Mucosa of gallbladder (tissue), 1 donor: ENCODE measurements around the gene PTPRN2. TPM values are rescaled to one million over a fixed set of nuclear protein-coding genes. Genes with fewer than 3 reads are reported as not detected.
A peak's percentile ranks its signal among the peaks of the same experiment; 100 is the strongest.

Experiments used
- DNase-seq: peaks from one replicate; pipeline ENCODE4 v3.0.0-alpha.2; 2020; ENCODE audit warnings: low spot score
- total RNA-seq: library from RNA; stranded (reverse); gene quantifications from one replicate; pipeline ENCODE4 v1.2.1, GENCODE V29; 2021
- donor health status: DM: no; HTN: no; CAD: no.

The PTPRN2 gene
- total RNA-seq, 1 donor from 2014 or later = 11.9 TPM

- DNase-seq = no peak
Observed at GRCh38 chr7:157871681-157872080, 715.9 kb downstream of the PTPRN2 start.

GRCh38 chr7:157870644-157871290 is 716.9 kb downstream of the PTPRN2 start:
- DNase-seq = no peak

- DNase-seq = no peak
Observed at GRCh38 chr7:157869793-157870192, 717.8 kb downstream of the PTPRN2 start.

- no peak for DNase-seq
Observed at GRCh38 chr7:157867685-157868305, 719.8 kb downstream of the PTPRN2 start.

- no peak for DNase-seq
Observed at GRCh38 chr7:157866336-157866924, 721.2 kb downstream of the PTPRN2 start.

GRCh38 chr7:157865351-157866165 is 722.1 kb downstream of the PTPRN2 start:
- DNase-seq = no peak

- no peak for DNase-seq
Observed at GRCh38 chr7:157864911-157865310, 722.7 kb downstream of the PTPRN2 start.

GRCh38 chr7:157863906-157864810 is 723.5 kb downstream of the PTPRN2 start:
- no peak for DNase-seq

GRCh38 chr7:157863176-157863575 is 724.4 kb downstream of the PTPRN2 start:
- DNase-seq = no peak

GRCh38 chr7:157862731-157863130 is 724.9 kb downstream of the PTPRN2 start:
- no peak for DNase-seq

- DNase-seq = no peak
Observed at GRCh38 chr7:157861551-157861950, 726.1 kb downstream of the PTPRN2 start.

GRCh38 chr7:157861031-157861491 is 726.6 kb downstream of the PTPRN2 start:
- no peak for DNase-seq

GRCh38 chr7:157860406-157860805 is 727.2 kb downstream of the PTPRN2 start:
- DNase-seq = no peak

GRCh38 chr7:157859915-157860314 is 727.7 kb downstream of the PTPRN2 start:
- DNase-seq = no peak

- no peak for DNase-seq
Observed at GRCh38 chr7:157857578-157858075, 730.0 kb downstream of the PTPRN2 start.

- no peak for DNase-seq
Observed at GRCh38 chr7:157856873-157857577, 730.6 kb downstream of the PTPRN2 start.

- DNase-seq = no peak
Observed at GRCh38 chr7:157855452-157856213, 732.0 kb downstream of the PTPRN2 start.

- no peak for DNase-seq
Observed at GRCh38 chr7:157855016-157855415, 732.6 kb downstream of the PTPRN2 start.

- DNase-seq = peak; percentile 67
Observed at GRCh38 chr7:157854066-157854891, 733.3 kb downstream of the PTPRN2 start.
